Neural cell (in vitro differentiated cells): ENCODE data around the gene TRIM62.

Source experiments
- EP300 ChIP-seq: fragments of 450-650 bp; conservative IDR thresholded peaks from 2 replicates; pipeline ENCODE4 v1.6.1; 2014; ENCODE audit warnings: antibody characterized with exemption, mild to moderate bottlenecking, moderate library complexity; ENCODE audit not compliant: poor library complexity, severe bottlenecking
- EZH2 ChIP-seq: fragments of 200-600, 300-800 bp; shearing (Covaris generic), sonication (generic); IDR thresholded peaks from 2 replicates; pipeline ENCODE4 v1.6.1; 2014; ENCODE audit warnings: antibody characterized with exemption, low read length, borderline replicate concordance, mild to moderate bottlenecking; ENCODE audit not compliant: insufficient read depth, poor library complexity, severe bottlenecking
- MXI1 ChIP-seq: fragments of 450-650 bp; conservative IDR thresholded peaks from 2 replicates; pipeline ENCODE4 v1.6.1; 2014; ENCODE audit warnings: antibody characterized with exemption, mild to moderate bottlenecking; ENCODE audit not compliant: poor library complexity, severe bottlenecking
- POLR2AphosphoS5 ChIP-seq: IDR thresholded peaks from 2 replicates; pipeline ENCODE4 v1.6.1; 2012
- RAD21 ChIP-seq: fragments of 450-650 bp; conservative IDR thresholded peaks from 2 replicates; pipeline ENCODE4 v1.6.1; 2014; ENCODE audit warnings: antibody characterized with exemption, mild to moderate bottlenecking, moderate library complexity
- SMC3 ChIP-seq: fragments of 450-650 bp; conservative IDR thresholded peaks from 2 replicates; pipeline ENCODE4 v1.6.1; 2014; ENCODE audit warnings: antibody characterized with exemption, mild to moderate bottlenecking, moderate library complexity; ENCODE audit not compliant: poor library complexity
- TAF1 ChIP-seq: IDR thresholded peaks from 2 replicates; pipeline ENCODE4 v1.6.1; 2012; ENCODE audit warnings: low read depth
- TF ChIP-seq, protein P1 (sequence below): fragments of 450-650 bp; IDR thresholded peaks from 2 replicates; pipeline ENCODE4 v1.5.1; 2014; ENCODE audit warnings: antibody characterized with exemption, mild to moderate bottlenecking, moderate library complexity; ENCODE audit not compliant: poor library complexity, severe bottlenecking
- TF ChIP-seq, protein P2 (sequence below): IDR thresholded peaks from 2 replicates; pipeline ENCODE4 v1.6.1; 2012; ENCODE audit warnings: borderline replicate concordance

DNA sequence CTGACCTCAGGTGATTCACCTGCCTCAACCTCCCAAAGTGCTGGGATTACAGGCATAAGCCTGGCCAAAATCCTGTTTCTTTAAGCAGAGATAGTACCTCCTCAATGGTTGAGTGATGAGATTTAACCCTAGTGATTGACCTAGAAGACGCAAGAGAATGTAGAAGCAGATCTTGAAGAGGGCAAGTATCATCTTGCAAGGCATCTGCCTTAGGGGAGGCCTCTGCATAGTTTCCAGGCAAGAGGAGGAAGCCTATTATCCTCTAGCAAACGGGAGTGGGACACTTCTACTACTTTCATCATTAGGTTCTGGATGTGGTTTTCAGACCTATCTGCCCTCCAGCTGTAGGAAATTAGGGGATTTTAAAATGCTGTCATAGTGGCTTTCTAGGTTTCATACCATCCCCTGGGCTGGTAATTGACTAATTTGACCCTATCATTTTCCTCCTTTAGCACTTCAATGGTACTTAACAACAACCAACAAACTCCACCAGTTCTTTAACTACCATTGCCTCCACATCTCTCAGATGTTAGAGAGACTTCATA, 10.0 kb upstream of the TRIM62 start:
- TF ChIP-seq, protein P1, sequence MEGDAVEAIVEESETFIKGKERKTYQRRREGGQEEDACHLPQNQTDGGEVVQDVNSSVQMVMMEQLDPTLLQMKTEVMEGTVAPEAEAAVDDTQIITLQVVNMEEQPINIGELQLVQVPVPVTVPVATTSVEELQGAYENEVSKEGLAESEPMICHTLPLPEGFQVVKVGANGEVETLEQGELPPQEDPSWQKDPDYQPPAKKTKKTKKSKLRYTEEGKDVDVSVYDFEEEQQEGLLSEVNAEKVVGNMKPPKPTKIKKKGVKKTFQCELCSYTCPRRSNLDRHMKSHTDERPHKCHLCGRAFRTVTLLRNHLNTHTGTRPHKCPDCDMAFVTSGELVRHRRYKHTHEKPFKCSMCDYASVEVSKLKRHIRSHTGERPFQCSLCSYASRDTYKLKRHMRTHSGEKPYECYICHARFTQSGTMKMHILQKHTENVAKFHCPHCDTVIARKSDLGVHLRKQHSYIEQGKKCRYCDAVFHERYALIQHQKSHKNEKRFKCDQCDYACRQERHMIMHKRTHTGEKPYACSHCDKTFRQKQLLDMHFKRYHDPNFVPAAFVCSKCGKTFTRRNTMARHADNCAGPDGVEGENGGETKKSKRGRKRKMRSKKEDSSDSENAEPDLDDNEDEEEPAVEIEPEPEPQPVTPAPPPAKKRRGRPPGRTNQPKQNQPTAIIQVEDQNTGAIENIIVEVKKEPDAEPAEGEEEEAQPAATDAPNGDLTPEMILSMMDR = no peak
- TF ChIP-seq EZH2 (no peak), POLR2AphosphoS5 (no peak), SMC3 (no peak), EP300 (no peak), RAD21 (no peak), TAF1 (no peak), MXI1 (no peak)
- TF ChIP-seq, protein P2, sequence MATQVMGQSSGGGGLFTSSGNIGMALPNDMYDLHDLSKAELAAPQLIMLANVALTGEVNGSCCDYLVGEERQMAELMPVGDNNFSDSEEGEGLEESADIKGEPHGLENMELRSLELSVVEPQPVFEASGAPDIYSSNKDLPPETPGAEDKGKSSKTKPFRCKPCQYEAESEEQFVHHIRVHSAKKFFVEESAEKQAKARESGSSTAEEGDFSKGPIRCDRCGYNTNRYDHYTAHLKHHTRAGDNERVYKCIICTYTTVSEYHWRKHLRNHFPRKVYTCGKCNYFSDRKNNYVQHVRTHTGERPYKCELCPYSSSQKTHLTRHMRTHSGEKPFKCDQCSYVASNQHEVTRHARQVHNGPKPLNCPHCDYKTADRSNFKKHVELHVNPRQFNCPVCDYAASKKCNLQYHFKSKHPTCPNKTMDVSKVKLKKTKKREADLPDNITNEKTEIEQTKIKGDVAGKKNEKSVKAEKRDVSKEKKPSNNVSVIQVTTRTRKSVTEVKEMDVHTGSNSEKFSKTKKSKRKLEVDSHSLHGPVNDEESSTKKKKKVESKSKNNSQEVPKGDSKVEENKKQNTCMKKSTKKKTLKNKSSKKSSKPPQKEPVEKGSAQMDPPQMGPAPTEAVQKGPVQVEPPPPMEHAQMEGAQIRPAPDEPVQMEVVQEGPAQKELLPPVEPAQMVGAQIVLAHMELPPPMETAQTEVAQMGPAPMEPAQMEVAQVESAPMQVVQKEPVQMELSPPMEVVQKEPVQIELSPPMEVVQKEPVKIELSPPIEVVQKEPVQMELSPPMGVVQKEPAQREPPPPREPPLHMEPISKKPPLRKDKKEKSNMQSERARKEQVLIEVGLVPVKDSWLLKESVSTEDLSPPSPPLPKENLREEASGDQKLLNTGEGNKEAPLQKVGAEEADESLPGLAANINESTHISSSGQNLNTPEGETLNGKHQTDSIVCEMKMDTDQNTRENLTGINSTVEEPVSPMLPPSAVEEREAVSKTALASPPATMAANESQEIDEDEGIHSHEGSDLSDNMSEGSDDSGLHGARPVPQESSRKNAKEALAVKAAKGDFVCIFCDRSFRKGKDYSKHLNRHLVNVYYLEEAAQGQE = no peak
